ENCODE data around the gene EIF1.

DNA sequence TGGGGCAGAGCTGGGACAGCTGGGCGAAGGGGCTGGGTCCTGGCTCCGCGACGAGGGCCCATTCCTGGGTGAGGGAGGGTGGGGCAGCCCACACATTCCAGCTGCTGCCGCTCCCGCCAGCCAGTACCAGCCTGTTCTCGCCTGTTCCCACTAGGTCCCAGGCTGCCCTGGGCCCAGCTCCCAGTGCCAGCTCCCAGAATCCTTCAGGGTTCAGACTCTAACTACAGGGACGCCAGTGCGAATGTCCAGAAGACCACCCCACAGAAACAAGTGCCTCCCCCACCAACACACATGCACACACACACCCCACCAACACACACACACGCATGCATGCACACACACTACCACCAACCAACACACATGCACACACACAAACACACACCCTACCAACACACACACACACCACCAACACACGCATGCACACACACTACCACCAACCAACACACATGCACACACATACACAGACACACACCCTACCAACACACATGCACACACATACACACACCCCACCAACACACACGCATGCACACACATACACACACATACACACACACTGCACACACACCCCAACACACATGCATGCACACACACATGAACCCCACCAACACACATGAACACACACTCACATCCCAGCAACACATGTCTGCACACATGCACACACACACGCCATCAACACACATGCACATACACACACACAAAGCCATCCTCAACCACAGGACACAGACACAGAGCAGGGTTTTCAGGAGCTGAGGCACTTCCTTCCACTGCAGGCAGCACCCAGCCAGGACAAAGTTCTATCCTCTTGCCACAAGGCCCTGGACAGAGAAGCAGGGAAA lies 36.8 kb upstream of the EIF1 start:
- TF ChIP-seq POLR2A (IDR thresholded peaks at IDR 0.05; ENCODE audit: low read length), result no peak
- no peak for TF ChIP-seq GATA1 (IDR thresholded peaks at IDR 0.05; ENCODE audit: low read depth, low read length)

Data from erythroblast (primary cell).